B cell (primary cell): ENCODE data around the gene G3BP1. TPM values are rescaled to one million over a fixed set of nuclear protein-coding genes. Genes with fewer than 3 reads are reported as not detected.

Experiments used
- ATAC-seq: fragments of 200-7000 bp; cut with Tn5 transposase; one replicate; pipeline ENCODE4 v1.10.0; 2021; ENCODE audit warnings: low read depth, mild to moderate bottlenecking, moderate number of reproducible peaks, moderate library complexity
- CTCF ChIA-PET: fragments of 350-600 bp; sonication (Branson Sonifier 250); formaldehyde crosslinking; loops from one replicate; lab custom pipeline; 2021; ENCODE audit warnings: antibody characterized with exemption, inconsistent platforms; lab: Charles Lee
- POLR2A ChIA-PET: fragments of 350-600 bp; sonication (Branson Sonifier 250); formaldehyde crosslinking; loops from one replicate; lab custom pipeline; 2021; ENCODE audit warnings: antibody characterized with exemption; lab: Charles Lee
- DNase-seq: peaks from one replicate; pipeline ENCODE4 v3.0.0; 2013
- H2AFZ ChIP-seq: 2 replicates; pipeline ENCODE4 v1.6.1; 2012; ENCODE audit warnings: mild to moderate bottlenecking, low read depth, low read length; ENCODE audit not compliant: insufficient read depth, poor library complexity, severe bottlenecking
- H3K27ac ChIP-seq, 2 donors: 1 replicate in 1 of 2; 2 replicates in 1 of 2; pipeline ENCODE4 v1.5.1; 2012 to 2013; ENCODE audit warnings: low read length in 2 of 2, mild to moderate bottlenecking in 2 of 2, moderate library complexity in 1 of 2
- H3K27me3 ChIP-seq, 4 experiments: fragments of 200-600 bp in 1 of 4; sonication (generic) in 1 of 4; replicated peaks in 1 of 4; 1 replicate in 2 of 4; 2 replicates in 2 of 4; pipeline versions ENCODE4 v1.6.1 to v1.7.0; 2013 to 2016; ENCODE audit warnings: low read length in 3 of 4, mild to moderate bottlenecking in 2 of 4, mixed read lengths in 1 of 4, moderate library complexity in 1 of 4; ENCODE audit not compliant: insufficient read depth in 4 of 4, control insufficient read depth in 3 of 4; ENCODE audit errors: control extremely low read depth in 1 of 4
- H3K36me3 ChIP-seq, 2 experiments: replicated peaks in 1 of 2; 1 replicate in 1 of 2; 2 replicates in 1 of 2; pipeline versions ENCODE4 v1.6.1 to v1.7.1; 2013; ENCODE audit warnings: low read length in 1 of 2; ENCODE audit not compliant: insufficient read depth in 2 of 2, control insufficient read depth in 1 of 2; ENCODE audit errors: control extremely low read depth in 1 of 2, extremely low read depth in 1 of 2
- H3K4me1 ChIP-seq, 2 donors: fragments of 200-600 bp in 1 of 2; sonication (generic) in 1 of 2; 1 replicate in 1 of 2; 2 replicates in 1 of 2; pipeline versions ENCODE4 v1.5.1 to v1.6.1; 2013 to 2017; ENCODE audit warnings: low read length in 2 of 2; ENCODE audit not compliant: control insufficient read depth in 2 of 2, insufficient read depth in 2 of 2
- H3K4me2 ChIP-seq: replicated peaks from 2 replicates; pipeline ENCODE3; 2012; ENCODE audit warnings: mild to moderate bottlenecking, low read depth, low read length; ENCODE audit not compliant: poor library complexity, severe bottlenecking
- H3K4me3 ChIP-seq, 5 experiments: fragments of 200-600 bp in 1 of 5; sonication (generic) in 1 of 5; 1 replicate in 3 of 5; 2 replicates in 2 of 5; pipeline versions ENCODE4 v1.5.1 to v1.7.0; 2011 to 2016; ENCODE audit warnings: low read length in 4 of 5, mild to moderate bottlenecking in 4 of 5, low read depth in 2 of 5, control low read depth in 1 of 5, moderate library complexity in 1 of 5; ENCODE audit not compliant: insufficient read depth in 1 of 5; ENCODE audit errors: control extremely low read depth in 1 of 5, extremely low read depth in 1 of 5
- H3K79me2 ChIP-seq: fragments of 200-600 bp; sonication (generic); one replicate; pipeline ENCODE4 v1.6.0; 2016; ENCODE audit warnings: low read length; ENCODE audit not compliant: control insufficient read depth, insufficient read depth
- H3K9ac ChIP-seq: fragments of 200-600 bp; sonication (generic); 2 replicates; pipeline ENCODE4 v1.6.1; 2017; ENCODE audit warnings: mild to moderate bottlenecking, low read length, moderate library complexity
- H3K9me3 ChIP-seq, 3 donors: one replicate each; pipeline versions ENCODE4 v1.6.1 to v1.7.1; 2013; ENCODE audit warnings: low read length in 2 of 3; ENCODE audit not compliant: control insufficient read depth in 2 of 3, insufficient read depth in 1 of 3; ENCODE audit errors: control extremely low read depth in 1 of 3
- H4K20me1 ChIP-seq: 2 replicates; pipeline ENCODE4 v1.6.0; 2012; ENCODE audit warnings: mild to moderate bottlenecking, low read length; ENCODE audit not compliant: insufficient read depth, control insufficient read depth, poor library complexity, severe bottlenecking
- H3K27ac Mint-ChIP-seq: one replicate; pipeline ENCODE4 v1.8.0; 2021; ENCODE audit warnings: mixed read lengths
- H3K27me3 Mint-ChIP-seq: one replicate; pipeline ENCODE4 v1.8.0; 2021; ENCODE audit warnings: mixed read lengths
- H3K4me1 Mint-ChIP-seq: one replicate; pipeline ENCODE4 v1.8.0; 2021; ENCODE audit warnings: mixed read lengths
- H3K4me3 Mint-ChIP-seq: one replicate; pipeline ENCODE4 v1.8.0; 2021; ENCODE audit warnings: mixed read lengths
- H3K9me3 Mint-ChIP-seq: one replicate; pipeline ENCODE4 v1.8.0; 2022; ENCODE audit warnings: mixed read lengths; ENCODE audit not compliant: insufficient read depth
- CTCF ChIP-seq: fragments of 200-600 bp; IDR thresholded peaks from one replicate; pipeline ENCODE4 v1.8.0; 2022; ENCODE audit warnings: antibody characterized with exemption, mild to moderate bottlenecking
- EZH2 ChIP-seq: IDR thresholded peaks from 2 replicates; pipeline ENCODE4 v1.6.1; 2012; ENCODE audit warnings: borderline replicate concordance, low read depth, mild to moderate bottlenecking, moderate library complexity, low read length; ENCODE audit not compliant: insufficient read depth, poor library complexity, severe bottlenecking
- WGBS: methylation state at CpG from one replicate; pipeline ENCODE4 v1.1.5; 2013; ENCODE audit warnings: missing lambda C conversion rate; ENCODE audit not compliant: insufficient coverage; 5-methylcytosine and 5-hydroxymethylcytosine counted together
- intact Hi-C: fragments of 100-400 bp; cut with micrococcal nuclease; formaldehyde crosslinking; loops from one replicate; pipeline ENCODE4 v1.10.0; 2022
- polyA plus RNA-seq: library from polyadenylated mRNA; depleted of rRNA; stranded (reverse); fragments of >200 nt; gene quantifications from 2 replicates; pipeline ENCODE4 v1.2.3, GENCODE V29; 2012
- total RNA-seq, 2 donors: library from RNA; stranded (reverse); fragments of 120-200 nt in 1 of 2; gene quantifications; 1 replicate in 1 of 2; 2 replicates in 1 of 2; pipeline versions ENCODE4 v1.2.3 to v1.2.4, GENCODE V29; 2013 to 2022

The G3BP1 gene
- total and polyA plus RNA-seq, 2 donors (not counting 1 experiment from before 2014, with no cell fraction given): 12.7 to 159 TPM

- no peak overlapping the region for H2AFZ ChIP-seq
- ATAC-seq (no peak), DNase-seq (no peak)
- H3K9me3 ChIP-seq: no peaks in the 10 kb centered on the region
- ChIA-PET CTCF (interaction anchor here (5.5 to 10.9 kb wide), 2 partner anchors 7 to 321 kb away, joined by 37 to 323 read pairs; no protein-coding TSS in a partner anchor), POLR2A (no interaction called here)
- intact Hi-C loops: no loop called here
- no peaks in the 10 kb centered on the region for H3K36me3 ChIP-seq
- H3K9me3 Mint-ChIP-seq: no peaks in the 10 kb centered on the region
- no CpG with 5 or more reads among the region's 4 CpGs for WGBS
- H3K4me1 Mint-ChIP-seq: no peaks in the 10 kb centered on the region
- H3K4me1 ChIP-seq: no peaks in the 10 kb centered on the region
- H4K20me1 ChIP-seq: no peaks in the 10 kb centered on the region
- H3K27me3 Mint-ChIP-seq: no peaks in the 10 kb centered on the region
- H3K4me3 Mint-ChIP-seq: no peak overlapping the region
- no peak overlapping the region for H3K4me3 ChIP-seq
- no peak overlapping the region for H3K27ac ChIP-seq
- no peak for TF ChIP-seq EZH2
- no peak overlapping the region for H3K27ac Mint-ChIP-seq
- H3K9ac ChIP-seq: no peak overlapping the region
- no peaks in the 10 kb centered on the region for H3K79me2 ChIP-seq
- H3K27me3 ChIP-seq: no peaks in the 10 kb centered on the region
- no peak overlapping the region for H3K4me2 ChIP-seq
Measured at GRCh38 chr5:151822141-151822540, 50.4 kb downstream of the G3BP1 start.

GRCh38 chr5:151825445-151825844, 53.7 kb downstream of the G3BP1 start:
- ChIA-PET POLR2A (no interaction called here), CTCF (interaction anchor here (0.7 to 10.9 kb wide), 26 partner anchors 11 to 689 kb away, joined by 3 to 323 read pairs (median 4); no protein-coding TSS in a partner anchor)
- no peak overlapping the region for H3K27ac ChIP-seq
- no peak overlapping the region for H3K4me3 ChIP-seq
- intact Hi-C loops: loop anchor here (1.0 to 5.0 kb wide), 2 partner anchors 318 to 522 kb away; no protein-coding TSS in a partner anchor
- H3K79me2 ChIP-seq: no peaks in the 10 kb centered on the region
- ATAC-seq: no peak
- Mint-ChIP-seq H3K27ac (no peak overlapping the region), H3K9me3 (no peaks in the 10 kb centered on the region), H3K4me3 (no peak overlapping the region), H3K4me1 (no peaks in the 10 kb centered on the region), H3K27me3 (no peaks in the 10 kb centered on the region)
- TF ChIP-seq EZH2 (no peak), CTCF (peak; percentile 83)
- H3K4me1 ChIP-seq: no peaks in the 10 kb centered on the region
- H3K27me3 ChIP-seq: no peaks in the 10 kb centered on the region
- H4K20me1 ChIP-seq: no peaks in the 10 kb centered on the region
- DNase-seq: peak; percentile 59
- no peak overlapping the region for H3K4me2 ChIP-seq
- H2AFZ ChIP-seq: no peak overlapping the region
- 0% methylated on average over 1 of the region's 1 CpG for WGBS
- no peaks in the 10 kb centered on the region for H3K9me3 ChIP-seq
- H3K9ac ChIP-seq: no peak overlapping the region
- no peaks in the 10 kb centered on the region for H3K36me3 ChIP-seq
